ENCODE data around the gene ATP8A2. TPM values are rescaled to one million over a fixed set of nuclear protein-coding genes. Genes with fewer than 3 reads are reported as not detected.

ATP8A2 gene
- total and polyA plus RNA-seq, 10 of the 15 experiments (the other 5 are each of a cell fraction or from before 2014, with no cell fraction given): 0.01 to 0.04 (median 0.04) TPM; not detected in 7

GRCh38 chr13:25588336-25589060 is 216.7 kb downstream of the ATP8A2 start:
- intact Hi-C loops (cut with micrococcal nuclease; ENCODE audit: unreplicated experiment) (no loop called here), in situ Hi-C loops (cut with MboI) (no loop called here)
- Histone ChIP-seq H3K4me3 (no peak overlapping the region), H3K9me3 (replicated peaks; ENCODE audit: control insufficient read depth, insufficient read depth, low read length) (no peaks in the 10 kb centered on the region), H3K27ac (ENCODE audit: control insufficient read depth, insufficient read depth) (no peak overlapping the region), H3K4me2 (ENCODE audit: control insufficient read depth, insufficient read depth) (no peak overlapping the region), H3K36me3 (ENCODE audit: control insufficient read depth in 2 of 2, insufficient read depth in 2 of 2, low read length in 1 of 2) (no peaks in the 10 kb centered on the region), H3K27me3 (replicated peaks in 1 of 2; ENCODE audit: control insufficient read depth in 2 of 2, insufficient read depth in 2 of 2, low read length in 1 of 2) (no peaks in the 10 kb centered on the region; a peak in 1 of 4 replicates), H3K4me1 (ENCODE audit: control insufficient read depth, insufficient read depth, low read length) (no peaks in the 10 kb centered on the region), H2AFZ (ENCODE audit: control insufficient read depth, low read depth, low read length) (no peak overlapping the region), H3K9ac (ENCODE audit: control insufficient read depth, insufficient read depth, low read length) (no peak overlapping the region), H3K79me2 (ENCODE audit: control insufficient read depth, insufficient read depth, low read length) (no peaks in the 10 kb centered on the region), H4K20me1 (ENCODE audit: control insufficient read depth, insufficient read depth) (no peaks in the 10 kb centered on the region)
- FAIRE-seq (no peak), DNase-seq (ENCODE audit: low read depth, low spot score) (no peak), ATAC-seq (no peak)
- POLR2A ChIA-PET: no interaction called here
- BruUV-seq (replicated peaks): no TSS peak
- CTCF ChIA-PET: no interaction called here
- RAD21 ChIA-PET (ENCODE audit: unreplicated experiment): no interaction called here
- TF ChIP-seq ATF3 (IDR thresholded peaks at IDR 0.05; ENCODE audit: borderline replicate concordance, extremely low read depth, low read depth, low read length): no peak
- no peak for TF ChIP-seq CBX5 (IDR thresholded peaks at IDR 0.05; ENCODE audit: low read depth)
- TF ChIP-seq TCF3 (IDR thresholded peaks at IDR 0.05; ENCODE audit: borderline replicate concordance, insufficient read depth, low read depth, low read length): no peak
- no peak for TF ChIP-seq ZBTB33 (IDR thresholded peaks at IDR 0.05)
- no peak for TF ChIP-seq SUZ12 (IDR thresholded peaks at IDR 0.05; ENCODE audit: unreplicated experiment)
- no peak for TF ChIP-seq SREBF2 (IDR thresholded peaks at IDR 0.05; ENCODE audit: low read length)
- no peak for TF ChIP-seq NR2C2 (IDR thresholded peaks at IDR 0.05; ENCODE audit: borderline replicate concordance, control insufficient read depth, insufficient read length, low read depth)
- no peak for TF ChIP-seq EED (IDR thresholded peaks at IDR 0.05; ENCODE audit: low read depth)
- TF ChIP-seq ZNF274 (IDR thresholded peaks at IDR 0.05; ENCODE audit: insufficient read depth, insufficient read length): no peak
- TF ChIP-seq ZBTB40 (IDR thresholded peaks at IDR 0.05; ENCODE audit: borderline replicate concordance): no peak
- TF ChIP-seq NBN (IDR thresholded peaks at IDR 0.05): no peak
- no peak for TF ChIP-seq USF1 (IDR thresholded peaks at IDR 0.05; ENCODE audit: borderline replicate concordance, extremely low read length, insufficient read depth, low read depth, low read length)
- TF ChIP-seq EP300 (IDR thresholded peaks at IDR 0.05; ENCODE audit: borderline replicate concordance in 1 of 2, control insufficient read depth in 1 of 2, low read depth in 2 of 2, low read length in 2 of 2): no peak
- no peak for TF ChIP-seq BMI1 (IDR thresholded peaks at IDR 0.05; ENCODE audit: borderline replicate concordance)
- TF ChIP-seq YBX1 (IDR thresholded peaks at IDR 0.05): no peak
- SMC1A ChIA-PET (ENCODE audit: uncharacterized antibody, unreplicated experiment): no interaction called here
- 37% methylated on average over 12 of the region's 12 CpGs for WGBS (ENCODE audit: insufficient coverage, insufficient replicate concordance, low lambda C conversion rate, missing lambda C conversion rate)

All from GM12878 (cell line).